HG02623 (cell line): ENCODE data around the gene CEP128.

Experiments
- ATAC-seq: cut with Tn5 transposase; IDR thresholded peaks from one replicate; pipeline ENCODE4 v1.9.1; 2021; ENCODE audit warnings: moderate library complexity; ENCODE audit not compliant: unreplicated experiment

The CEP128 gene

GRCh38 chr14:80906336-80906735, 35.2 kb downstream of the CEP128 start:
- ATAC-seq, result no peak

DNA sequence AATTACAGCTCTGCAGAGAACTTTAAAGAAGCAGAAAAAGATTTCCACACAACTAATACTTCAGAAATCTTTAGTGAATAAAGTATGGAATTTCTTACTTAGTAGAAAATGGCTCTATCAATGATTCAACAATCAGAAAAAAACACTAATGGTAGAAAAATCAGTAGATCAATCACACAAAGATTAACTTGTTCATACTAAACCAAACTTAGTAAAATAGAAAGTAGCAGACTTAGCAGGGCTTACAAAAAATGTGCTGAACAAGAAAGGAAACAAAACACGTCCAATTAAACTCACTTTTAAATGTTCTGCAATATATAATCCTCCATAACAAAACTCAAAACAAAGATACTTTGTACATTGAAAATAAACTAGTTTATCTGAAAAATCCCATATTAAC, 38.9 kb downstream of the CEP128 start:
- ATAC-seq, result no peak

DNA sequence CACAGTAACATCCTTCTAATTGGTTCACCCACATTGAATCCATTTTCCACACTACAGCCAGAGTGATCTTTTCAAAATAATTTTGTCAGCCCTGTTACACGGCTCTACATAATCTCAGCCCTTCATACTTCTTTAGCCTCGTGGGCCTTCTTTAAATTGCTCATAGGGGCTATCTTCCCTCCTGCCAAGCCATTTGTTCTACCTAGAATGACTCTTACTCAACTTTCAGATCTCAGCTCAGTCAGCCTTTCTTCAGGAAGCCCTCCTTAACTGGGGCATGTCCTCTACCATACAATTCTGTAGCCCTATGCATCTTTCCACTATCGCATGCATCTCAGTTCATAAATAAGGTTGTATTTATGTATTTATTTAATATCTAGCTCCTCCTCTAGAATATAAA, 39.7 kb downstream of the CEP128 start:
- ATAC-seq, result no peak

- ATAC-seq, result no peak
These were observed 40.3 kb downstream of the CEP128 start for GRCh38 chr14:80901260-80901659.

DNA sequence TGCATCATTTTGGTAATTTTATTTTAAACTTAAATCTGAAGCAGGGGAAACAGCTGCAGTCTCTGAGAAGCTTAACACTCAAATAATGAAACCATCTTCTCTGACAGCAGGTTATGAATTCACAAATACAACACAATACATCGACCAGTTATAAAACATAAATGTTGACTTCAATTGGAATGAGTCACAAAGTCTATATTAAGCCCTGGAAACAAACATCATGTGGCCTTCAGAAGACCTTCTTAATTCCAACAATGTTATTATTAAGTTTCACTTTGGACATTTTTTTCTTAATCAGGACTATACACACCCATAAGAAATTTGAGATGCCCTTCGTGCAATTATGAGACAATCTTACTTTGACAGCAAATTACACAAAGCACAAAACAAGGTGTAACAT, 68.9 kb downstream of the CEP128 start:
- ATAC-seq, result no peak

DNA sequence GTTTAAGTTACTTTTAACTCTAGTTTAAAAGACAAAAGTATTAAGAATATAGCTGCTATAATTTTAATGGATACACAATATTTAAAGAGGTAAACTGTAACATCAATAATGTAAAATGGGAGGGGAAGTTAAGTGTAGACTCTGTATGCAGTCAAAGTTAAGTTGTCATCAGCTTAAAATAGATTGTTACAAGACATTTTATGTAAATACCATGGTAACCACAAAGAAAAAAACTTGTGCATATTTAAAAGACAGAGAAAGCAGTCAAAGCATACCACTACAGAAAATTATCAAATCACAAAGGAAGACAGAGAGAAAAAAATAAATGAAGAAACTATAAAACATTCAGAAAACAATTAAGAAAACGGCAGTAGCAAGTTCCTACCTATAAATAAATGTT, 73.3 kb downstream of the CEP128 start:
- no peak for ATAC-seq

- ATAC-seq, result no peak
These were observed 73.7 kb downstream of the CEP128 start for GRCh38 chr14:80867798-80868197.

GRCh38 chr14:80867091-80867490, 74.4 kb downstream of the CEP128 start:
- ATAC-seq, result no peak

- ATAC-seq, result no peak
These were observed 76.0 kb downstream of the CEP128 start for GRCh38 chr14:80865565-80865964.

- no peak for ATAC-seq
These were observed 78.6 kb downstream of the CEP128 start for GRCh38 chr14:80862983-80863382.

- ATAC-seq, result no peak
These were observed 79.0 kb downstream of the CEP128 start for GRCh38 chr14:80862541-80862940.

DNA sequence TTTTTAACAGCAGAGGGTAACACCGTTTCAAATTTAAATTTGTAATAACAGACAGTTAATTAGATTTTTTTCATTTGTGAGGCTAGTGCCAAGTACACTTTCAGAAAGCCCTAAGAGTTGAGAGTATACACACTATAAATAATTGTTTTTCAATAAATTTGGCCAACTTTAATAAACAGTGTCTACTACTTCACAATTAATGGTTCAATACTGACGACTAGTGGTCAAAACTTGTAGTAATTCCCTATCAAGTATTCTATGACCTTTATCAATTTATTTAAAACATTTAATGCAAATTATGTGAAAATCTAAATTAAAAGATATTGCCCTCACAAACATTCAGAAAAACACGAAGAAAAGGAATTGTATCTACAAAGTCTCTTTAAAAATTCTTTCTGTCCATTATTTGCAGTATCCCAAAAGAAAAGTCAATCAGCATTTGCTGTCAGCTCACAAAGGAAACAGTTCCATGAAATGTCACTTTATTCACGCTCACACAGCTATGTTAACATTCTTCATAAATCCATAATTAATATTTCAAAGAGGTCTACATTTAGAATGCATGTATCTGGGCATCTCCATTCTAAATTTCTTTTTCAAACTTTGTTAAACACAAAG, 91.2 kb downstream of the CEP128 start:
- ATAC-seq, result peak; percentile 48

- no peak for ATAC-seq
These were observed 94.5 kb downstream of the CEP128 start for GRCh38 chr14:80847070-80847469.

DNA sequence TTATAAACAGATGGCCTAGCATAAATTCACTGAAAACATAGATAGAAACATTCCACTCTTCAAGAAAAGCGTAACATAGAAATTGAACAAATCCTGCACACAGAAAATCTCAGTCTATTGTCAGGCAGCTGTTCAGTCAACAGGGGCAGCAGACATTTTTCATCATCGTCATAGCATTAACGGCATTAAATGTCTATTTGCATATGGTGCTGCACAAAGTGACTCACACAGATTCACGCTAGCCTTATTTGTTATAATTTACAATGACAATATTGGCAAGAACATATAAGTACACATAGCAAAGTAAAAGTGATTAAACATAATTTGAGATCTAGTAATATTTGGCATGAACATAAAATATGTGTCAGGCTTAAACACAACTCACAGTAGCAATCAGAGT, 95.7 kb downstream of the CEP128 start:
- no peak for ATAC-seq

DNA sequence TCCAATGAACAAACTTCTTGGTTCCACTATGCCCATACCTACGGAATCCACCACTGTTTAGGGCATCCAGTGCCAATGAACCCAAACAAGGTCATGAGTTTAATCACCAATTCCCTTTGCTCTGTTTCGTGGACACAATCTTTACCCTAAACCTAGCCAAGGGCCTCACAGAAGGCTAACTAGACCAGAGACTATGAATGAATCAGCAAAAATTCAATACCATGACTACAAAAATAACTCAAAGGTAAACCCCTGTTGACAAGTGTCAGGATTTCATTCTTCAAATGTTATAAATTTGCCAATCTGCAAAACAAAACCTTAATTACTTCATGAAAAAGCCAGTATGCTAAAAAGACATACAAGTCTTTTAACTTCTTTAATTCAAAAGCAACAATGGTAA, 96.7 kb downstream of the CEP128 start:
- ATAC-seq, result no peak

DNA sequence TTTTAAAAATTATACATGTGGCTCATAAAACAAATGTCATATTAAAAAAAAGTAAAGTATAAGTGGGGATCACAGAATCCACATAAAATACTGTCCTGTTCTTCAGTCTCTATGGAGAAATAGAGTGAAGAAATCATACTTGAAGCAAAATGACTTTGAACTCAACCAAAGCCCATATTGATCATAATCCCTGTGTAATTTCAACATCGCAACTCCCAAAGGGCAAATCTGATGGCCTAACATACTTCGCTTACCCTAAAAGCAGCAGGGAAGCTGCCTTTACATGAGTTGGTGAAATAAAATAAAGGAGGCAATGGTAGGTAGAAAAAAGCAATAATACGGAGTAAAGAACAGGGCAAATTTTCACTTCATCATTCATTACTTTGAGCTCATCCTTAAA, 101.8 kb downstream of the CEP128 start:
- no peak for ATAC-seq

- no peak for ATAC-seq
These were observed 131.9 kb downstream of the CEP128 start for GRCh38 chr14:80809663-80810062.

- no peak for ATAC-seq
These were observed 136.4 kb downstream of the CEP128 start for GRCh38 chr14:80805136-80805535.

- no peak for ATAC-seq
These were observed 142.7 kb downstream of the CEP128 start for GRCh38 chr14:80798878-80799277.

DNA sequence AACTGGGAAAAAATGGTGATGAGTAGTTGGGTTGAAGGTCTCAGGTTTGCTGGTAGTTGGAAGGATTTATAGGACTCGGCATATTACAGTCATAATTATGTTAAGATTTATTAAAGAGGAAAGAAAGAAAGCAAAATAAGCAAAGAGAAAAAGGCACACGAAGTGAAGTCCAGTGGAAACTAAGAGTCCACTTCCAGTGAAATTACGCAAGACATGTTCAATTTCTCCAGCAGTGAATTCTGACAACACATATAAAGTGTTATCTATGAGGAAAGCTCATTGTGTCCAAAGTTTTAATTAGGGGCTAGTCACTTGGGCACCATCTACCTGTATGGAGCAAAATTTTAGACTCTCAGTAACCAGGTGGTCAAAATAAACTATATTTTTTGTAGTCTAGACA, 143.3 kb downstream of the CEP128 start:
- no peak for ATAC-seq

- no peak for ATAC-seq
These were observed 148.8 kb downstream of the CEP128 start for GRCh38 chr14:80792771-80793170.

GRCh38 chr14:80787876-80788275, 153.7 kb downstream of the CEP128 start:
- no peak for ATAC-seq

GRCh38 chr14:80784820-80785219, 156.7 kb downstream of the CEP128 start:
- ATAC-seq, result no peak

DNA sequence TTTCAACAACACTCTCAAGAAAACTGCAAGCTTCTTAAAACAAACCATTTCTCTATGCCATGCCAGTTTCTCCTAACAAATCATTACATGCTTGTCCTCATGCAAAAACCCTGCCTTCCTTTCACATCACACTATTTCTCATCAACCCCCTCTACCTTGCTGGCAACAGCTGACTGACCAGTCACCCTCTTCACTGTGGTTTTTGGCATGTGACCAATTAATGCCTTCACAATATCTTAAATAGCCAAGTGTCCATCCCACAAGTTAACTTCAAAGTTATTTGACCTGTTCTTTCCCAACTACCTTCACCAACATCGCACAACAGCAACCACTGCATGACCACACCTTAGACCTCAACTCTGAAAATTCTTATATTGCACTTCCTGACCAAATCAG, 159.6 kb downstream of the CEP128 start:
- ATAC-seq, result no peak
